Breast epithelium (tissue), 3 donors: ENCODE measurements around the gene USP2.

Experiments used
- POLR2A ChIP-seq: fragments of 450-650 bp; IDR thresholded peaks from one replicate; pipeline ENCODE4 v1.6.1; 2016; ENCODE audit warnings: antibody characterized with exemption, mild to moderate bottlenecking, moderate library complexity
- TF ChIP-seq, protein P1 (sequence below), 3 donors: fragments of 450-650 bp; IDR thresholded peaks; one replicate each; pipeline ENCODE4 v1.5.1; 2016 to 2017; ENCODE audit warnings: antibody characterized with exemption in 3 of 3, mild to moderate bottlenecking in 3 of 3, moderate library complexity in 3 of 3

DNA sequence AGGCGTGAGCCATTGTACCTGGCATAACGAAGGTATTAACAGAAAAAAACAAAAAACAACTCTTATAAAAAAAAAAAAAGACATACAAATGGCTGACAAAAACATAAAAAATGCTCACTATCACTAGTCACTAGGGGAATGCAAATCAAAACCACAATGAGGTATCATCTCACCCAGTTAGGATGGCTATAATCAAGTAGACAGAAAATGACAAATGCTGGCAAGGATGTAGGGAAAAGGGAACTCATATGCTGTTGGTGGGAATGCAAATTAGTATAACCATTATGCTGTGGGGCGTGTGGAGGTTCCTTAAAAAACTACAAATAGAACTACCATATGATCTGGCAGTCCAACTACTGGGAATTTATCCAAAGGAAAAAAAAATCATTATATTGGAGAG is 24.5 kb upstream of the USP2 start:
- TF ChIP-seq, protein P1, sequence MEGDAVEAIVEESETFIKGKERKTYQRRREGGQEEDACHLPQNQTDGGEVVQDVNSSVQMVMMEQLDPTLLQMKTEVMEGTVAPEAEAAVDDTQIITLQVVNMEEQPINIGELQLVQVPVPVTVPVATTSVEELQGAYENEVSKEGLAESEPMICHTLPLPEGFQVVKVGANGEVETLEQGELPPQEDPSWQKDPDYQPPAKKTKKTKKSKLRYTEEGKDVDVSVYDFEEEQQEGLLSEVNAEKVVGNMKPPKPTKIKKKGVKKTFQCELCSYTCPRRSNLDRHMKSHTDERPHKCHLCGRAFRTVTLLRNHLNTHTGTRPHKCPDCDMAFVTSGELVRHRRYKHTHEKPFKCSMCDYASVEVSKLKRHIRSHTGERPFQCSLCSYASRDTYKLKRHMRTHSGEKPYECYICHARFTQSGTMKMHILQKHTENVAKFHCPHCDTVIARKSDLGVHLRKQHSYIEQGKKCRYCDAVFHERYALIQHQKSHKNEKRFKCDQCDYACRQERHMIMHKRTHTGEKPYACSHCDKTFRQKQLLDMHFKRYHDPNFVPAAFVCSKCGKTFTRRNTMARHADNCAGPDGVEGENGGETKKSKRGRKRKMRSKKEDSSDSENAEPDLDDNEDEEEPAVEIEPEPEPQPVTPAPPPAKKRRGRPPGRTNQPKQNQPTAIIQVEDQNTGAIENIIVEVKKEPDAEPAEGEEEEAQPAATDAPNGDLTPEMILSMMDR (IDR thresholded peaks at IDR 0.05): no peak
- TF ChIP-seq POLR2A: no peak
